Lung (tissue), 12 donors: Measurements from ENCODE around the gene UQCRQ. TPM values are rescaled to one million over a fixed set of nuclear protein-coding genes. Genes with fewer than 3 reads are reported as not detected.

ENCODE experiments used
- ATAC-seq: fragments of 200-7000 bp; cut with Tn5 transposase; one replicate; pipeline ENCODE4 v1.9.1; 2020; ENCODE audit warnings: moderate number of reproducible peaks; ENCODE audit not compliant: insufficient read depth, low FRiP score
- DNase-seq, 3 donors: peaks; one replicate each; pipeline ENCODE4 v3.0.0-alpha.2; 2013 to 2017
- H3K27ac ChIP-seq, 2 donors: one replicate each; pipeline ENCODE4 v1.5.1; 2013; ENCODE audit warnings: mild to moderate bottlenecking in 2 of 2, moderate library complexity in 2 of 2, control low read depth in 1 of 2, inconsistent platforms in 1 of 2, low read depth in 1 of 2, low read length in 1 of 2
- H3K27me3 ChIP-seq, 3 donors: one replicate each; pipeline ENCODE4 v1.5.1; 2013; ENCODE audit warnings: low read length in 2 of 3; ENCODE audit not compliant: control insufficient read depth in 3 of 3, insufficient read depth in 3 of 3
- H3K36me3 ChIP-seq, 4 donors: one replicate each; pipeline ENCODE4 v1.5.1; 2013; ENCODE audit warnings: low read length in 4 of 4, mild to moderate bottlenecking in 1 of 4, moderate library complexity in 1 of 4; ENCODE audit not compliant: control insufficient read depth in 4 of 4, insufficient read depth in 4 of 4
- H3K4me1 ChIP-seq, 5 donors: one replicate each; pipeline ENCODE4 v1.5.1; 2013; ENCODE audit warnings: low read length in 5 of 5, mild to moderate bottlenecking in 2 of 5, moderate library complexity in 1 of 5; ENCODE audit not compliant: control insufficient read depth in 5 of 5, insufficient read depth in 5 of 5
- H3K4me3 ChIP-seq: one replicate; pipeline ENCODE4 v1.5.1; 2013; ENCODE audit warnings: mild to moderate bottlenecking, control low read depth, moderate library complexity
- H3K9ac ChIP-seq, 2 donors: one replicate each; pipeline ENCODE4 v1.5.1; 2013; ENCODE audit warnings: low read length in 2 of 2, control low read depth in 1 of 2; ENCODE audit not compliant: insufficient read depth in 1 of 2
- H3K9me3 ChIP-seq, 4 donors: one replicate each; pipeline ENCODE4 v1.5.1; 2013; ENCODE audit warnings: low read length in 3 of 4, mild to moderate bottlenecking in 1 of 4, moderate library complexity in 1 of 4; ENCODE audit not compliant: control insufficient read depth in 4 of 4, insufficient read depth in 3 of 4
- WGBS, 2 donors: extraction: QIAGEN DNeasy Blood & Tissue Kit; methylation state at CpG; one replicate each; pipeline ENCODE4 v1.1.7; 2013; 5-methylcytosine and 5-hydroxymethylcytosine counted together
- polyA plus RNA-seq, 2 donors: library from polyadenylated mRNA; stranded (reverse); fragments of 200-250 nt; gene quantifications; one replicate each; pipeline ENCODE4 v1.2.1, GENCODE V29; 2013
- total RNA-seq, 2 donors: library from RNA; depleted of rRNA in 1 of 2; stranded (reverse); fragments of >200 nt in 1 of 2; gene quantifications; one replicate each; pipeline ENCODE4 v1.2.1, GENCODE V29; 2014 to 2021
- TF ChIP-seq, protein P1 (sequence below): IDR thresholded peaks from 2 replicates; pipeline ENCODE4 v1.5.1; 2012; ENCODE audit warnings: mild to moderate bottlenecking; ENCODE audit errors: control extremely low read depth, extremely low read depth
- donor health status: control.
- donor health status: control.
- donor health status: Bipolar disorder and iron deficiency.
- donor health status: healthy.
- donor health status: DM: yes; HTN: yes; CAD: no.

Gene UQCRQ
- total and polyA plus RNA-seq, 4 donors: 99.0 to 528 (median 296) TPM

DNA sequence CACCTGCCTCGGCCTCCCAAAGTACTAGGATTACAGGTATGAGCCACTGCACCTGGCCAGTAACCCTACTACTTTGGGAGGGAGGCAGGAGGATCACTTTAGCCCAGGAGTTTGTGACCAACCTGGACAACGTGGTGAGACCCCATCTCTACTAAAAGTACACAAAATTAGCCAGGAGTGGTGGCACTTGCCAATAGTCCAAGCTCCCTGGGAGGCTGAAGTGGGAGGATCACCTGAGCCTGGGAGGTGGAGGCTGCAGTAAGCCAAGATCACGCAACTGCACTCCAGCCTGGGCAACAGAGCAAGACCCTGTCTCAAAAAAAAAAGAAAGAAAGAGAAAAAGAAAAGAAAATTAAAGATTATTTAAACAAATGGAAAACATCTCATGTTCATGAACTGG lies 10.4 kb upstream of the UQCRQ start:
- WGBS, 2 donors: 84 to 97% methylated on average over 3 of the region's 3 CpGs
- TF ChIP-seq, protein P1, sequence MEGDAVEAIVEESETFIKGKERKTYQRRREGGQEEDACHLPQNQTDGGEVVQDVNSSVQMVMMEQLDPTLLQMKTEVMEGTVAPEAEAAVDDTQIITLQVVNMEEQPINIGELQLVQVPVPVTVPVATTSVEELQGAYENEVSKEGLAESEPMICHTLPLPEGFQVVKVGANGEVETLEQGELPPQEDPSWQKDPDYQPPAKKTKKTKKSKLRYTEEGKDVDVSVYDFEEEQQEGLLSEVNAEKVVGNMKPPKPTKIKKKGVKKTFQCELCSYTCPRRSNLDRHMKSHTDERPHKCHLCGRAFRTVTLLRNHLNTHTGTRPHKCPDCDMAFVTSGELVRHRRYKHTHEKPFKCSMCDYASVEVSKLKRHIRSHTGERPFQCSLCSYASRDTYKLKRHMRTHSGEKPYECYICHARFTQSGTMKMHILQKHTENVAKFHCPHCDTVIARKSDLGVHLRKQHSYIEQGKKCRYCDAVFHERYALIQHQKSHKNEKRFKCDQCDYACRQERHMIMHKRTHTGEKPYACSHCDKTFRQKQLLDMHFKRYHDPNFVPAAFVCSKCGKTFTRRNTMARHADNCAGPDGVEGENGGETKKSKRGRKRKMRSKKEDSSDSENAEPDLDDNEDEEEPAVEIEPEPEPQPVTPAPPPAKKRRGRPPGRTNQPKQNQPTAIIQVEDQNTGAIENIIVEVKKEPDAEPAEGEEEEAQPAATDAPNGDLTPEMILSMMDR: no peak
- no peak for ATAC-seq

DNA sequence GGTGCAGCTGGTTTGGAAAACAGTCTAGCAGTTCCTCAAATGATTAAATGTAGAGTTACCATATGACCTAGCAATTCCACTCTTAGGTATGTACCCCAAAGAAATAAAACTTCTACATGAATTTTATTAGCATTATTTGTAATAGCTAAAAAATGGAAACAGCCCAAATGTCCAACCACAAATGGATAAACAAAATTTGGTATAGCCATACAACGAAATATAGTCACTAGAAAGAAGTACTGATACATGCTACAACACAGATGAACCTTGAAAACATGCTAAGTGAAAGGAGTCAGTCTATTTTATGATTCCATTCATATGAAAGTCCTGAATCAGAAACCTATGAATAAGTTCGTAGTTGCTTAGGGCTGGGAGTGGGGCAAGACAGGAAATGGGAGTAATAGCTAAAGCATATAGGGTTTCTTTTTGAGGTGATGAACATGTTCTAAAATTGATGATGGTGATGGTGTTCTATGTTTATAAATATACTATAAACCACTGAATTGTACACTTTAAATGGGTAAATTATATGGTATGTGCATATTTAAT lies 6.5 kb upstream of the UQCRQ start:
- Histone ChIP-seq H3K27ac (no peak overlapping the region), H3K4me1 (no peaks in the 10 kb centered on the region), H3K9ac (no peak overlapping the region), H3K9me3 (no peaks in the 10 kb centered on the region), H3K4me3 (no peak overlapping the region), H3K27me3 (no peaks in the 10 kb centered on the region), H3K36me3 (no peaks in the 10 kb centered on the region)
- DNase-seq (no peak), ATAC-seq (no peak)
- TF ChIP-seq, protein P1: no peak
- 85 to 86% methylated on average over 2 of the region's 2 CpGs for WGBS, 2 donors

More for the DNA sequence above, 10.4 kb upstream of the UQCRQ start:
- no peak overlapping the region for H3K9ac ChIP-seq
- H3K27me3 ChIP-seq: no peaks in the 10 kb centered on the region
- no peaks in the 10 kb centered on the region for H3K4me1 ChIP-seq
- no peaks in the 10 kb centered on the region for H3K36me3 ChIP-seq
- DNase-seq: no peak
- H3K9me3 ChIP-seq: no peaks in the 10 kb centered on the region
- H3K4me3 ChIP-seq: no peak overlapping the region
- no peak overlapping the region for H3K27ac ChIP-seq

DNA sequence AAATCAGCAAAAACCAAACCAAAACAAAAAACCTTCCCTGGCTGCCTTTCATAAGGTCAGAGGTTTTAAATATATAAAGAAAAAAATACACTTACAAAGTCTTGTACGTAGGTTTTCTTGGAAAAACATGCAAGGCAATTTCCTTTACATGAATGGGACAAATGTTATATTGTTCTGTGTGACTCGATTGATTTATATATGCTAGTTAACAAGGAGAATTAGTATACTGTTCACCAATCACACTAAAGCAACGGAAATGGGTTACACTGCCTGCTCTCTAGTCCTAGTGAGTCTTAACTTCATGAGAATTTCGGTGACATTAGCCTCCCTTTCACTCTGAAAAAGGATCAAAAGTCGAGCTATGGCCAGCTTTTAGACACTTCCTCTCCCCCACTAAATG lies 5.7 kb upstream of the UQCRQ start:
- no peaks in the 10 kb centered on the region for H3K9me3 ChIP-seq
- DNase-seq (no peak), ATAC-seq (no peak)
- TF ChIP-seq, protein P1: no peak
- H3K9ac ChIP-seq: no peak overlapping the region
- H3K4me3 ChIP-seq: no peak overlapping the region
- WGBS, 2 donors: 78 to 80% methylated on average over 5 of the region's 5 CpGs
- peaks cover 0 to 3% (median 0%) of the 10 kb centered on the region in 5 donors for H3K4me1 ChIP-seq
- H3K27me3 ChIP-seq: no peaks in the 10 kb centered on the region
- H3K27ac ChIP-seq: no peak overlapping the region
- H3K36me3 ChIP-seq: no peaks in the 10 kb centered on the region
